A549 treated with CpdA at 1 μM for 4 hours (cell line): Measurements from ENCODE around the gene SUV39H2. TPM values are rescaled to one million over a fixed set of nuclear protein-coding genes. Genes with fewer than 3 reads are reported as not detected.

ENCODE experiments used
- total RNA-seq: library from RNA; stranded (reverse); fragments of 200-300 nt; extraction: Qiagen RNA extraction; gene quantifications from 5 replicates; pipeline ENCODE4 v1.2.3, GENCODE V29; 2022; ENCODE audit warnings: low read depth

The SUV39H2 gene, protein sequence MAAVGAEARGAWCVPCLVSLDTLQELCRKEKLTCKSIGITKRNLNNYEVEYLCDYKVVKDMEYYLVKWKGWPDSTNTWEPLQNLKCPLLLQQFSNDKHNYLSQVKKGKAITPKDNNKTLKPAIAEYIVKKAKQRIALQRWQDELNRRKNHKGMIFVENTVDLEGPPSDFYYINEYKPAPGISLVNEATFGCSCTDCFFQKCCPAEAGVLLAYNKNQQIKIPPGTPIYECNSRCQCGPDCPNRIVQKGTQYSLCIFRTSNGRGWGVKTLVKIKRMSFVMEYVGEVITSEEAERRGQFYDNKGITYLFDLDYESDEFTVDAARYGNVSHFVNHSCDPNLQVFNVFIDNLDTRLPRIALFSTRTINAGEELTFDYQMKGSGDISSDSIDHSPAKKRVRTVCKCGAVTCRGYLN
- 19.7 to 21.6 TPM (median 21.2 TPM) in 5 replicates for total RNA-seq

DNA sequence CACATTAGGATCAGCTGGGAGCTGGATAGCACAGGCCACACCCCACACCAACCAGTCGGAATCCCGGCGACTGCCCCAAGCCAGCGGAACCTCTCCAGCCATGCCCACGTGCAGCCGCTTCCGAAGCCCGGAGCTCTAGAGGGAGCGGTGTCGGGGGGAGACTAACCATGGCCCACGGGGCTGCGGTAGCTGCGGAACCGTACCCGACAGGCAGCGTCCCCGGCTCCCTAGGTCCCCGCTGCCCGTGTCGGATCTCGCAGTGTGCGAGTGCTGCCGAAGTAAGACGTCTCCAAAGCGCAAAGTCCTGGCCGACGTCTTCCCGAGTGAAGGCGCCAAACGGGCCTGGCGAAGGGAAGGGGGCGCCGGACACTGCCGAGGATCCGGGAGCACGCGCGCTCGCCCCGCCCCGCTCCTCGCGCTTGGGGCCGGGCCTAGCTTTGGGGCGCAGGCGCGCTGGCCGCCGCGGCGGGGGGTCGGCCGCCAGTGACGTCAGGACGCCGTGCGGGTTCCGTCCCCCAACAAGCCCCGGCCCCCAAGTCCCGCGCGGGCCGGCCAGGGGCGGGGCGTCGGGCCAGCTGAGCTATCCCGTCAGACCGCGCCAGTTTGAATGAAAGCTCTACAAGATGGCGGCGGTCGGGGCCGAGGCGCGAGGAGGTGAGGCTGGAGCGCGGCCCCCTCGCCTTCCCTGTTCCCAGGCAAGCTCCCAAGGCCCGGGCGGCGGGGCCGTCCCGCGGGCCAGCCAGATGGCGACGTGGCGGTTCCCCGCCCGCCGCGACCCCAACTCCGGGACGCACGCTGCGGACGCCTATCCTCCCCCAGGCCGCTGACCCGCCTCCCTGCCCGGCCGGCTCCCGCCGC lies at the start of gene SUV39H2:
SUV39H2 (plus strand) TSS at position 601 of the 858 bp plus-strand sequence; CDS start at position 624, 23 bp downstream.

DNA sequence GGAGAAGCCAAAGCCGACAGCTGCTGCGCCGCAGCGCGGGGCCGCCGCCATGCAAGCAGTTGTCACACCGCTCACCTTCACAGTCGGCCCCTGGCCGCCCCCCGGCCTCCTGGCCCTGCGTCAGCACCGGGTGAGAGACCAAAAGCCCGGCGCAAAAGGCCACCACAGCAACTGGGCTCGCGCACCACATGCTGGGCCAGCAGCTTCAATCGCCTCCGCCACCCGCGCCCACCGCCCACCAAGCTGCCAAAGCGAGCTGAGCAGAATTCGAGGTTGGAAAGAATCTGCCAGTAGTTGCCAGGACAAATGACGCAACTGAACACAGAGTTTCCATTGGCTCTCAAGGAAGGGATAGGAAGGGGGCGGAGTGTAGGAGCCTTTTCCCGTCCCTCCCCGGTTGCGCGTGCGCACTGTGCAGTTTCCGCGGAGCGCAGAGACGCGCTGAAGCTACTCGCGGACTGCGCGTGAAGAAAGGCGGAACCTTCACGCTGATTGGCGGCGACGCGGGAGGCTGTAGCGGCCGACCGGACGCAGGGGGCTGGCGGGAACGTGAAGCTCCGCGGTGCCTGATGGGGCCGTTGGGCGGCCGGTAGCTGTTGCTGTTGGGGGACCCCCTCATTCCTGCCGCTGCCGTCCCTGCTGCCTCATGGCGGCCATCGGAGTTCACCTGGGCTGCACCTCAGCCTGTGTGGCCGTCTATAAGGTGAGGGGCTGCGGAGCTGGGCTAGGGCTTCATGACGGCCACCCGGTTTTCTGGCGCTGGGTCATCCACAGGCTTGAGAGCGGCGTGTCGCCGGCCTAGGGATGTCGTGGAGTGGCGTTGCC lies 40.7 kb upstream of the SUV39H2 start, which contains the start of the genes CDNF, HSPA14 and MSANTD7:
CDNF (minus strand) TSS at position 281 of the 825 bp plus-strand sequence; CDS start at position 190, 91 bp downstream.
HSPA14 (plus strand) TSS at position 550 of the 825 bp plus-strand sequence; CDS start at position 647, 97 bp downstream.
MSANTD7 (plus strand) TSS at position 550 of the 825 bp plus-strand sequence. CDS start 3,979 bp downstream, outside the sequence.

Other genes starting within 250 kb of the SUV39H2 start
- 147 to 212 TPM (median 176 TPM) in 5 replicates for gene FAM107B, start 104.0 kb upstream of the SUV39H2 start, total RNA-seq
- gene CDNF, start 40.8 kb upstream of the SUV39H2 start, total RNA-seq, result 0.81 to 2.4 TPM (median 0.99 TPM) in 5 replicates
- gene HSPA14, start 40.6 kb upstream of the SUV39H2 start, total RNA-seq, result 45.9 to 50.4 TPM (median 47.9 TPM) in 5 replicates
- 12.1 to 13.9 TPM (median 12.9 TPM) in 5 replicates for gene MSANTD7, start 40.6 kb upstream of the SUV39H2 start, total RNA-seq
- 4.6 to 7.8 TPM (median 6.2 TPM) in 5 replicates for gene DCLRE1C, start 75.2 kb downstream of the SUV39H2 start, total RNA-seq
- 0.74 to 1.4 TPM (median 0.98 TPM) in 4 of 5 replicates, not detected in the other for gene MEIG1, start 80.5 kb downstream of the SUV39H2 start, total RNA-seq
- gene OLAH, start 165.1 kb downstream of the SUV39H2 start, total RNA-seq, result 0.05 TPM in 1 of 5 replicates, not detected in the others
- gene ACBD7, start 209.9 kb downstream of the SUV39H2 start, total RNA-seq, result 0.48 to 1.3 TPM (median 0.95 TPM) in 5 replicates
- 33.9 to 39.0 TPM (median 37.2 TPM) in 5 replicates for gene RPP38, start 218.5 kb downstream of the SUV39H2 start, total RNA-seq